T-helper 2 cell treated with Interferon-gamma antibody and Interleukin-4, amounts not matched to agents 100 ng/mL and 5 ng/mL, for 36 hours (primary cell): ENCODE measurements around the gene PRKAG3. TPM values are rescaled to one million over a fixed set of nuclear protein-coding genes. Genes with fewer than 3 reads are reported as not detected.

ENCODE experiments used
- intact Hi-C: fragments of 100-400 bp; cut with micrococcal nuclease; formaldehyde crosslinking; loops from one replicate; pipeline ENCODE4 v1.15.1; 2023
- total RNA-seq: library from RNA; stranded (reverse); gene quantifications from 2 replicates; pipeline ENCODE4 v1.2.3, GENCODE V29; 2022

PRKAG3 gene
- total RNA-seq, 1 donor from 2014 or later = not detected

DNA sequence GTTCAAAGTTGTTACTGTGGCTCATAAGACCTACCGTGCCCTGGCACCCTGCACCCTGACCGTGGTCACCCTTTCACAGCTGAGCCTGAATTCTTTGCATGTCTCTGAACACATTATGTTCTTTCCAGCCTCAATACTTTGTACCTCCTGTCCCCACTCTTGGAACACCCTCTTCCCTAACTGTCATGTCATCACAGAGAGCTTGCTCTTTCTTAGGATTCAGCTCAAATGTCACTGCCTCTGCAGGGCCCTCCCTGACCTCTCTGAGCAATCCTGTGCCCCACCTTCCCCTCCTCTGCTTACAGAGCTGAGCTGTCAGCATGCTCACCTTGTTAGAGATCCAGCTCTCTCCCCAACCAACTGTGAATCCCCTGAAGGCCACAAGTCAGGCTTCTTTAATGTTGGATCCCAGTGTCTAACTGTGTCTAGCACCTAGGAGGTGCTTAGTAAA, 15.0 kb downstream of the PRKAG3 start:
- intact Hi-C loops = no loop called here

DNA sequence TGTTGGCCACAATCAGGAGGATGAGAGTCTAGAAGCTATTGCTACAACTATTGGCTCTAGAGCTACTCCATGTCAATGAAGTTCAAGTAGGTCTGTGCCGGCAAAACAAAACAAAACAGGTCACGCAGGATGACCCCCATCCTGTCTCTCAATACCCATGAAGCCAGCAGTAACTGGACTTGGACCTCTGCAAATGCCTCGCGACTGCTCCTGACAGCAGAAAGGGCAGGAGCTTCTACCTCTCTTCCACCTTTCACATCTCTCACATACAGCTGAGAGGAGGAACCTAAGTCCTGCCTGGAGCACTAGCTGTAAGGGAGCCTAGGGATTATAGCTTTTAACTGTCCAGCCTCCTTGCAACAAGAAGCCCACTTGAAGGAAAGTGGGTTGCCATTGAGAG, 16.0 kb downstream of the PRKAG3 start:
- intact Hi-C loops = no loop called here

DNA sequence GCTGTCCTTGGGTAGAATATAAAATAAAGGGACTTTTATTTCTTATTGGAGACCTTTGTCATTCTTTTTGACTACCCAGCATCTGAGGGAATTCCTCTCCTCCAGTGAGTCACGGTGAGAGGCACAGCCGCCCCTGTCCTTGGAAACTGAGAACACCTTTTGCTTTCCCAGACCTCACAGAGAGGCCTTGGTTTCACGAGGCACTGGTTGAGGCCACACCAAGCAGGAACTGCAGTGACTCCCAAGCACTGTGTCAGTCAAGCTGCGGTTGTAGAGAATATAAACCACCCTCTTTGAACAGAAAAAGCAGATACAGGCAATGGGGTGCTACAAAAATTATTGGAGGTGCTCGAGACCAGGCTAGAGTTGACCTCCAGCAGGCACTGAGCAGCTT, 16.4 kb downstream of the PRKAG3 start:
- intact Hi-C loops = no loop called here

DNA sequence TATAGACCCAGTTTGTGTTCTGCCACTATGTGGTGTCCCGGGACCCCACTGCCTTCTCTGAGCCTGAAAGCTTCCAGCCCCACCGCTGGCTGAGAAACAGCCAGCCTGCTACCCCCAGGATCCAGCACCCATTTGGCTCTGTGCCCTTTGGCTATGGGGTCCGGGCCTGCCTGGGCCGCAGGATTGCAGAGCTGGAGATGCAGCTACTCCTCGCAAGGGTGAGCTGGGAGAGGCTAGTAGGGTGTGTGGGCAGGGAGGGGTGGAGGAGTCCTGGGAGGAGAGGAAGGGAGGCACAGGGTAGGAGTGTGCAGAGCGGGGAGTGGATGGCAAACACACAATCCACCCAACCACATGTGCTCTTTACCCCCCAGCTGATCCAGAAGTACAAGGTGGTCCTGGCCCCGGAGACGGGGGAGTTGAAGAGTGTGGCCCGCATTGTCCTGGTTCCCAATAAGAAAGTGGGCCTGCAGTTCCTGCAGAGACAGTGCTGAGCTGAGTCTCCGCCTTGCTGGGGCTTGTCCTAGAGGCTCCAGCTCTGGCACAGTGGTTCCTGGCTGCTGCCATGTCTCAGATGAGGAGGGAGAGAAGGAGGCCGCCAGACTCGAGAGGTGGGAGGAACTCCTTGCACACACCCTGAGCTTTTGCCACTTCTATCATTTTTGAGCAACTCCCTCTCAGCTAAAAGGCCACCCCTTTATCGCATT, 16.9 kb downstream of the PRKAG3 start:
- intact Hi-C loops = no loop called here

DNA sequence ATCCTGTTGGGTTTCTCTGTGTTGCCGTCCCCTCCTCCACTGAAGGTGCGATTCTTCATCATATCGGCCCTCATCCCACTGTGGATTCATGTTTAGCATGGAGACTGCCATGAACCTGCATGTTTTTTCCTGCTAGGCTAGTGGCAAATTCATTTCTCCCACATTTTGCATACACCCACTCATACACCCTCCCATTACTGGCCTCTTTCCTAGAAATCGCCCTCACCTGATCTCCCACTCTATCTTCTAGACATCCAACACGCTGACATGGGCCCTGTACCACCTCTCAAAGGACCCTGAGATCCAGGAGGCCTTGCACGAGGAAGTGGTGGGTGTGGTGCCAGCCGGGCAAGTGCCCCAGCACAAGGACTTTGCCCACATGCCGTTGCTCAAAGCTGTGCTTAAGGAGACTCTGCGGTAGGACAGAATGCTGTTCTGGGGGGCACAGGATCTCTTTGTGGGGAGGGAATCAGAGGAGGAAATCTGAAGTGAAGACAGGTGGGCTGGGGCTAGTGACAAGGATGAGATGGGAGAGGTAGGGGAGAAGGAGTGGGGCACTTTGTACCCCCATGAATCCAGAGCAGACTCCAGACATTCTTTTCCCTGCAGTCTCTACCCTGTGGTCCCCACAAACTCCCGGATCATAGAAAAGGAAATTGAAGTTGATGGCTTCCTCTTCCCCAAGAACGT, 17.7 kb downstream of the PRKAG3 start:
- intact Hi-C loops = no loop called here

DNA sequence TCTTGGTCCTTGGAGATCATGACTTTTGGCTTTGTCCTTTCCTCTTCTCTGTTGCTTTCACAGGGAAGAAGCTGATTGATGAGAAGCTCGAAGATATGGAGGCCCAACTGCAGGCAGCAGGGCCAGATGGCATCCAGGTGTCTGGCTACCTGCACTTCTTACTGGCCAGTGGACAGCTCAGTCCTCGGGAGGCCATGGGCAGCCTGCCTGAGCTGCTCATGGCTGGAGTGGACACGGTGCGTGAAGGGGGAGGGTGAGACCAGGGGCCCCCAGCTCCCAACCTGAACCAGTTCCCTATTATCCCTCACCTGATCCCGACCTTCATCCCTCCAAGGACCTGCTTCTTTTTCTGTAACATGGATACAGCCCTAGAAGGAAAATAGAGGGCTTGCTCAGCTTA, 18.7 kb downstream of the PRKAG3 start:
- intact Hi-C loops = no loop called here

DNA sequence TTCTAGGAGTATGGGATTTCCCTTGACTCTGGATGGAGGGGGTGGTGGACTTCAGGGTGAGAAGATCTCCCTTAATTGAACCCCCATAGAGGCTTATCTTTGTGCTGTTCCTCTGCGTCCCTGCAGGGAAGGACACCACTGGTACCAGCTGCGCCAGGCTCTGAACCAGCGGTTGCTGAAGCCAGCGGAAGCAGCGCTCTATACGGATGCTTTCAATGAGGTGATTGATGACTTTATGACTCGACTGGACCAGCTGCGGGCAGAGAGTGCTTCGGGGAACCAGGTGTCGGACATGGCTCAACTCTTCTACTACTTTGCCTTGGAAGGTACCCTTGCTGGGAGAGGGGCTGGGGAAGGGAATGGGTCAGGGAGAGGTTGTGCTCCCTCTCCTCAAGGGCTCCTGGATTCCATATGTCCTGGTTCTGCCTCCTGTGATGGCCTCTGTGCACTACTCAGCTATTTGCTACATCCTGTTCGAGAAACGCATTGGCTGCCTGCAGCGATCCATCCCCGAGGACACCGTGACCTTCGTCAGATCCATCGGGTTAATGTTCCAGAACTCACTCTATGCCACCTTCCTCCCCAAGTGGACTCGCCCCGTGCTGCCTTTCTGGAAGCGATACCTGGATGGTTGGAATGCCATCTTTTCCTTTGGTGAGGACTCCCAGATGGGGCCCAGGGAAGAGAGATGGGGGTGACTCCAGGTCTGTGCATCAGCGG, 19.3 kb downstream of the PRKAG3 start:
- intact Hi-C loops = no loop called here

DNA sequence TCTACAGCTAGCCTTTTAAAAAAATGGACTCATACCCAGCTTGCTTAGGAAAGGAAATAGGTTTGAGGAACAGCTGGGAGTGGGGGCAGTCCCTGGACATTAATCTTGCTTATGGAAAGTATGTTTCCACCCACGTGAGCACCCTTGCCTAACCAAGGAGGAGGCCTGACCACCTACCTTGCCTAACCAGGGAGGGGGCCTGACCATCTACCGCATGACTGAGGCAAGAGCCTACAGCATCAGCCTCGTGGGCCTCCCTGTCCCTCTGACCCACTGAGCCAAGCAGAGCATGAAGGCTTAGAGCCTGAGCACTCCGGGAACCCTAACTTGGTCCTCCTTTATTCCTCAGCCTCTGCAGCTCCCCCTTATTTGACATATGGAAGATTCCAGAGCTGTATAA, 20.2 kb downstream of the PRKAG3 start:
- intact Hi-C loops = no loop called here

DNA sequence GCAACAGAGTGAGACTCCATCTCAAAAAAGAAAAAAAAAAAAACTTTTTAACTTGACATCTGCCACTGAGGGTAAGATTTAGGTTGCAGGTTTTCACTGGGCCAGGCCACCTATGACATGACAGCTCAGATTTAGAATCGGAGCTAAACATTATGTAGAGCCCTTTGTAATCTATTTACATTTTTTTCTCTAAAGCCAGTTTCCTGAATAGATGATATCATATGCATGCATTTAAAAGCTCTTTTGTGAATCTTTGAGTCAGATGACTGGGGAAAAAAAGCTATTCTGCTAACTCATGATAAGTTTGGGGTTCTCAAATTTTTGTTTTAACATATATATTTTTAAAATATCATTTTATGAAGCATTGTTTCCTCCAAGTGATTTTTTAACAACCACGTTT, 21.3 kb downstream of the PRKAG3 start:
- intact Hi-C loops = no loop called here

DNA sequence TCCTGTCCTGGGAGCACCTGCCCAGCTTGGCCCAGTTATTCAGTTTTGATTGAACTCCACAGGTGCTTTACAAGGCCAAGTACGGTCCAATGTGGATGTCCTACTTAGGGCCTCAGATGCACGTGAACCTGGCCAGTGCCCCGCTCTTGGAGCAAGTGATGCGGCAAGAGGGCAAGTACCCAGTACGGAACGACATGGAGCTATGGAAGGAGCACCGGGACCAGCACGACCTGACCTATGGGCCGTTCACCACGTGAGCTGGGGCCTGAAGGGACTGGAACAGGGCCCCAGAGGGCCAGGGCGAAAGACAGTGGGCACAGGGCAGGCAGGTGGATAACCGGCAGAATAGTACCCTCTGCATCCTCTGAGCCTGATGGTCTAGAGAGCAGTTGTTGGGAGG, 22.1 kb downstream of the PRKAG3 start:
- intact Hi-C loops = no loop called here

DNA sequence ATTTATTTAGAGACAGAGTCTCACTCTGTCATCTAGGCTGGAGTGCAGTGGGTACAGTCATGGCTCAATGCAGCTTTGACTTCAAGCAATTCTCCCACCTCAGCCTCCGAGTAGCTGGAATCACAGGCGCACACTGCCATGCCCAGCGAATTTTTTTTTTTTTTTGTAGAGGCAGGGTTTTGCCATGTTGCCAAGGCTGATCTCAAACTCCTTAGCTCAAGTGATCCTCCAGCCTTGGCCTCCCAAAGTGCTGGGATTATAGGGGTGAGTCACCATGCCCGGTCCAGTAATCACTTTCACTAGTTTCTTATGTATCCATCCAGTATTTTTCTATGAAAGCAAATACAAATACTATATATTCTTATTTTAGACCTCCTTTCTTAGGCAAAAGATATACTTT, 24.0 kb downstream of the PRKAG3 start:
- intact Hi-C loops = no loop called here

DNA sequence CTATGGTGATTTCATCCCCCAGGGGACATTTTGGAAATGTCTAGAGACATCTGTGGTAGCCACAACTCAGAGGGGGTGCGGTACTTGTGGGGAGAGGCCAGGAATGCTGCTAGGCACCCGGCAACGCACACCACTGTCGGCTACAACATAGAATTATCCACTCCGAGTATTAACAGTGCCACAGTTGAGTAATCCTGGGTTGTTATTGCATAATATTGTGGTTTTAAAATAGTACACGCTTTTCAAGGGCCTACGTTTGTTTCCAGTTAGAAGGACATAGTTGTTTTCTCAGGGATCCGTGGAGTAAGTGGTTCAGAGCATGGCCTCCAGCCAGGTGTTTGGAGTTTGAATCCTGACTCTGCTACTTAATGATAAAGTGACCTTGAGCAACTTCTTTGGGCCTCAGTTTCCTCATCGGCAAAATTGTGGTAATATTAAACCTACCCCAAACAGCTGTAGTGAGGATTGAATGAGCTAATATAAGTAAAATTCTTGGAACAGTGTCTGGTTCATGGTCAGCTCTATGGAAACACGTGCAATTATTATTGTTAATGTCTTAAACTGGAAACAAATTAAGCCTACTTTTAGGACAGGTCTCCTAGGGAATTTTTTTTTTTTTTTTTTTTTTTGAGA, 25.1 kb downstream of the PRKAG3 start:
- intact Hi-C loops = no loop called here

DNA sequence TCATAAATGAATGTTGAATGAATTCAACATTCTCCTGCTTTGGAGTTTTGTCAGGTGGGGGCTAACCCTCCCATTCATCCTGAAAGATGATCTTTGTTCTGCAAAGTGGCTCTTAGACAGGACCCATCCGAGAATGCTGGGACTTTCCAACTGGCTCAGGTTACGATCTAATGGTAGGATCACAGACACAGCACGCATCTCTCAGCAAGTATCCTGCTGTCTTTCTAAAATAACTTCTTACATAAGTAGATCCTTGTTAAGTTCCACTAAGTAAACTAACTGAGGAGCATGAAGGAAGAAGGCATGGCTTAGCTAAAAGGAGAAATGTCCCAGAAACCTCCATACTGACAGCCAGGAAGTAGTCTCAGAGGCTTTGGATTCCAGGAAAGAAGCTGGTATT, 26.0 kb downstream of the PRKAG3 start:
- intact Hi-C loops = no loop called here

DNA sequence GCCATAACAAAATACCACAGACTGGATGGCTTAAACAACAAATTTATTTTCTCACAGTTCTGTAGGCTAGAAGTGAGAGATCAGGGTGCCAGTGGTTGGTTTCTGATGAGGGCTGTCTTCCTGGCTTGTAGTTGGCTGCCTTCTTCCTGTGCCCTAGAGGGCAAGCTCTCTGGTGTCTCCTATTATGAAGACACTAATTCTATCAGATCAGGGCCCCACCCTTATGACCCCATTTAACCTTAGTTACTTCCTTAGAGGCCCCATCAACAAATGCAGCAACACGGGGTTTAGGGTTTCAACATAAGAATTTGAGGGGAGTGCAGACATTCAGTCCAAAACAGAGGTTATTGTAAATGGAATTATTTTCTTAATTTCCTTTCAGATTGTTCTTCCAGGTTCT, 26.8 kb downstream of the PRKAG3 start:
- intact Hi-C loops = no loop called here

DNA sequence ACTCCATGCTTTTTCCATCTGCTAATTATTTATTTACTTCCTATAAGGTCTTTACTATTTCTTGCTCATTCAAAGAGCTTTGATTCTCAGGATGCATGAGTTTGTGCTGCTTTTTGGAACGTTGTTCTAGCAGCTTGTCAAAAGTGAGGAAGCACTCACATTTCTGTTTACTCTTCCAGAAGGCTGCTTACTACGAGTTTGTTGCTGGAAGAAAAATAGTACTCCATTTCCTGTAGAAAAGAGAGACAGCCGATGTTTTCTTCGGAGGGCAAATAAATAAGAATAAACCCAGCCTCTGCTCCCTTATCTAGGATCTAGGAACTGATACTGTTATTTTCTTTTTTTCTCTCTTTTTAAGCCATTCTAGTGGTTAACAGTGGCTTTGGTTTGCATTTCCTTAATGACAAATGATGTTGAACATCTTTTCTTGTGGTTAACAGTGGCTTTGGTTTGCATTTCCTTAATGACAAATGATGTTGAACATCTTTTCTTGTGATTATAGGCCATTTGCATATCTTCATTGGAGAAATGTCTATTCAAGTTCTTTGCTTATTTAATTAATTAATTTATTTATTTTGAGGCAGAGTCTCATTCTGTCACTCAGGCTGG, 29.1 kb downstream of the PRKAG3 start:
- intact Hi-C loops = no loop called here

DNA sequence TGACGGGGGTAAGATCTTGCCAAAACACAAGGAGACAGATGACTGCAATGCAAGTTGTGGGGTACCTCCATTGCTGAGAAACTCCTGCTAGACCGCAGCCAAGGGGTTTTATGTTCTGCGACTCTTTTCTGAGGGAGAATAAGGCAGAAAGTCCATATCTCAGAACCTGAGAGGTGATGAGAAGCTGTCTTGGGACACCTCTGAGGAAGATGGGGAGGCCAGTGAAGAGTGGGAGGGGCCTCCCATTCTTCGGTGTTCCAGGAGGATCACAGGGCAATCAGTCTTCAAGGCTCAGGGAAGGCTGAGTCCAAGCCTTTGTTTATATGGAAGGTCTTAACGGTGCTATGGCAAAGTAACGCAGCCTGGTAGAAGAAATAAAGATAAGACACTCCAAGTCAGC, 31.6 kb downstream of the PRKAG3 start:
- intact Hi-C loops = no loop called here

DNA sequence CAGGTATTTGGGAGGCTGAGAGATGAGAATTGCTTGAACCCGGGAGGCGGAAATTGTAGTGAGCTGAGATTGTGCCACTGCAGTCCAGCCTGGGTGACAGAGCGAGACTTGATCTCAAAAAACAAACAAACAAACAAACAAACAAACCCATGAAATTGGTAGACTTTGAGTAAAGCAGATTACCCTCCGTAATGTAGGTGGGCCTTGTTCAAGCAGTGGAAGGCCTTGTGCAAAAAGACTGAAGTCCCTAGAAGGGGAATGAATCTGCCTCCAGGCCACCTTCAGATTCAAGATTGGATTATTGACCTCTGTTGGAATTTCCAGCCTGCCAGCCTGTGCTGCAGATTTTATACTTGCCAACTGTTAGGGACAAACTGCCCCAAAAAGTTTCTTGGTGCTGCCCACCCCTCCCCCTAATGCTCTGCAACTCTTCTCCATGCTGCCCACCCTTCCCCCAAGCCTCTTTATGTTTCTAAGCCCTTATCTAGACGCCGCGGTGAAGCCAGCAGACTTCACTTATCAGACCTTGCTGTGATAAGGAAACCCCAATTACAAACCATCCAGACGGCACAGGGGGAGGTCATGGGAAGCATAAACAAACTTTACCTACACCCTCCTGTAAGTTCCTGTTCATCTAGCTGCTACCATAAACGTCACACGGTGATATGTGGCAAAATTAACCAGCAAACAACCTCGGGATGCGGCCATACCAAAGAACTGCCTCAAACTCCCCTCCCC, 32.7 kb downstream of the PRKAG3 start:
- intact Hi-C loops = no loop called here

DNA sequence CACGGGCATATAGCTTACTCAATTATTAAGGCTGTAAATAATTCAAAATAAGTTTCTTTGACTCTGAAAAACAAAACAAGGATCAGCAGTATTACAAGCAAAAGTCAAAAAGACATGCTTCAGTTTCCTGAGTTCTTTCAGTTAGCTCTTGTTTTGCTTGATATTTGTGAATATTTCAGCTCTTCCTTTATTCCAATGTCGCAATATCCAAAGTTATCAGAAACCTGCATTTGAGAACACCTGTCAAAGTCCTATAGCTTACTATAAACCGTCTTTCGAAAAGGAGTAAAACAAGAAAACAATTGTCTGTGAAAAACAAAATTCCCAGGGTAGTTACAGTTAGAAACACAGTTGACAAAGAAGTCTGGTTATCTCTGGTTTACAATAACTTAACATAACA, 34.9 kb downstream of the PRKAG3 start:
- intact Hi-C loops = no loop called here

DNA sequence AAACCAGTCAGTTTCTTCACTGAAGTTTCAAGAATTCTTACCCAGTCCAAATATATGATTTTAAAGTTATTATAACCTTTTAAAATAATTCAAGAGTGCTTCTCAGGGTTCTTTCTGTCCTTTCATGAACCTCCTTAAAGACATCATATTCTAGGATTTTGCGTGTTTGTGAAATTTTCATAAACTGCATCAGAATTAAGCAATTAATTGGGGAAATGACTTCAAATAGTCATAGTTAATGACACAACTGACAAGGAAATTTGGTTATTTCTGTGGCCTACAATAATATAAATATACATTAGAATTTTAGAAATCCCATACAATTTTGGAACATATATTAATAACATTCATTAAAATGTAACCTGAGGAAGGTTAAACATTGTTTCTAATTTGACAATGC, 39.2 kb downstream of the PRKAG3 start:
- intact Hi-C loops = no loop called here

DNA sequence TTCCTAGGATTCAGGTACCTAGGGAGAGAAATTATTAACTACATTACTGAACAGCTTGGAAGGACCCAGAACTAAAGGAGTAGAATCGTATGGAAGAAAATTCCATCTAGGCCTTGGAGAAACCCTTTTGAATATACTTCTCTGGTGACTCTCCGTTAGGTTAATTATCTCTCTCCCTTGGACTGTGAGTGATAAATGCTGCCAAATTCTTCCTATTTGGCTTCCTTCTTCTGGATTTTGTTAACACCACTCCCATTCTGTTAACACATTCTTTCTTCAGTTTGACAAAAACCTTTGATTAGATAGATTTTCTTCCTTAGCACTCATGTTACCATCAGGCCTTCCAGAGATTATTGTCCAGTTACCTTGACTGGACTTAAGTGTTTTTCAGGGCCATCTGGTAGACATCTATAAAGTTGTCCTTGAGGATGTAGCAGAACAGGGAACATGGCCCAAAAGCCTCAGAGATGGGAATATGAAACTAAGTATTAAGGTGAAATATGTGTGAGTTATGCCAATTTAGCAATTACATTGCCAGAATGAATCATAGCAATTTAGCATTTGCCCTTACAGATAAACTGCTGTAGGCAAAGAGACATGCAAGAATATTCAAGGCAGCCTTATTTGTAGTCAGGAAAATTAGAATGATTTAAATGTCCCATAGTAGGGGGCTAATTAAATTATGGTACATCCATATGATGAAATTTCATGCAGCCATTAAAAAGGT, 42.9 kb downstream of the PRKAG3 start:
- intact Hi-C loops = no loop called here
